HUES64 (cell line): ENCODE results near the gene UST.

Source experiments
- H3K27ac ChIP-seq: 2 replicates; pipeline ENCODE4 v1.7.0; 2013; ENCODE audit warnings: low read depth, low read length, inconsistent platforms
- H3K27me3 ChIP-seq: 2 replicates; pipeline ENCODE4 v1.6.1; 2013; ENCODE audit warnings: mild to moderate bottlenecking, low read length; ENCODE audit not compliant: insufficient read depth
- H3K36me3 ChIP-seq: 2 replicates; pipeline ENCODE4 v1.6.1; 2013; ENCODE audit warnings: mild to moderate bottlenecking, low read length; ENCODE audit not compliant: insufficient read depth
- H3K4me1 ChIP-seq: 2 replicates; pipeline ENCODE4 v1.6.1; 2013; ENCODE audit warnings: mild to moderate bottlenecking, low read length, moderate library complexity; ENCODE audit not compliant: insufficient read depth
- H3K4me3 ChIP-seq: 2 replicates; pipeline ENCODE4 v1.5.1; 2013; ENCODE audit warnings: mild to moderate bottlenecking, low read length, moderate library complexity
- H3K9ac ChIP-seq: 2 replicates; pipeline ENCODE4 v1.6.1; 2013; ENCODE audit warnings: mild to moderate bottlenecking, low read depth, low read length
- H3K9me3 ChIP-seq: 2 replicates; pipeline ENCODE4 v1.6.1; 2013; ENCODE audit warnings: low read depth, low read length; ENCODE audit not compliant: insufficient read depth
- WGBS: fragments of 150-250, 120-280 bp; methylation state at CpG from one replicate; pipeline ENCODE4 v1.1.7; 2013; ENCODE audit warnings: missing lambda C conversion rate; 5-methylcytosine and 5-hydroxymethylcytosine counted together

The UST gene

DNA sequence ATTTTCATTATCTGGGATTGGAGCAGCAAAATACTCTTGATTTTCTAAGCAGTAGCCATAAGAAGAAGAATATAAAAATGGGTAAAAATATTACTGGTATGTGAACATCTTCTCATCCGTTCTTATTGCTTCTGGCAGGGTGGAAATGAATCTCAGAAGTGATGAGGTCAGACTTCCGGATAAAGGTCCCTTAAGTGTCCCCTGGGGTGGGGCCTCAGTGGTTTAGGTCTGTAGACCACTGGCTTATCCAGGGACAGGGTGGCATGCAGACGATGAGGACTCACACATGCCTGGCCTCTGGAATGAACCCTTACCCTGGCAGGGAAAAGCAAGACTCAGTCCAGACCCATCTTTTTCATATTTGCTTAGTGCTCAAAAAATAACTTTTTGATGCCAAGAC, 143.3 kb downstream of the UST start:
- WGBS = 90% methylated on average over 3 of the region's 3 CpGs
- peaks cover 16% of the 10 kb centered on the region for H3K4me1 ChIP-seq

DNA sequence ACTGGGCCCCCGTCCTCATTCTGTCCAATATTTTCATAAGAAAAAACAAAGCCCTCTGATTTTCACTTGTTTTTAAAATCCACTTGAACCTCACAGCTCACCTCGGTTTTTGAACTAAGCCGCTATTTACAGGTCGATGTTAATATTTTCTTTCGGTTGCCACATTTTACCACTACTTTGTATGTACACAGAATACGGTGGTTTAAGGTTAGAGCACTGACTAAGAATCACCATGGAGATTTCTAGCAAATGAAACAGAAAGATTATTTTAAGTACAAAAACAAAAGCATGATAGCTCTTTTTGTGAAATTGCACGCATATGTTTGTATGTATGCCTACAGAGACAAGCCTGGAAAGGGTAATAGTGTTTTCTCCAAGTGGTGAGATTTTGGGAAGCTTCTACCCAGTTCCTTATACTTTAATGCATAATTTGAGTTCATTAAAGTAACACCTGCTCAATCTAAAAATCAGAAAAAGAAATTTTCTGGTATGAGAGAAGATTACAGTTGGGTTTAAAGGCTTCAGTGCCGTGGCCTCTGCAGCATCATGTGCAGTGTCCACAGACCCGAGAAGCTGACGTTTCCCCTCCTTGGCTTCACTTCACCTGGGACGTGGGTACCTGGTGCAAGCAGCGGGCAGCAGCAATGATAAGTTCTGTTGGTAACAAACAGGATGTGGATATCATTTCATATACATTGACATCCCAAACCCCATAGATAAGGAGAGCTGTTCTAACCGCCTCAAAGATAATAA, 144.0 kb downstream of the UST start:
- WGBS = 95% methylated on average over 12 of the region's 13 CpGs
- H3K4me3 ChIP-seq = no peak overlapping the region
- H3K27ac ChIP-seq = no peak overlapping the region
- no peak overlapping the region for H3K9ac ChIP-seq
- no peaks in the 10 kb centered on the region for H3K27me3 ChIP-seq
- H3K9me3 ChIP-seq = no peaks in the 10 kb centered on the region
- H3K4me1 ChIP-seq = peaks cover 9% of the 10 kb centered on the region; the same call in 1 of the 2 replicates
- peaks cover 37% of the 10 kb centered on the region for H3K36me3 ChIP-seq

More for the DNA sequence above, 143.3 kb downstream of the UST start:
- H3K36me3 ChIP-seq = peaks cover 35% of the 10 kb centered on the region
- no peak overlapping the region for H3K27ac ChIP-seq
- H3K9me3 ChIP-seq = no peaks in the 10 kb centered on the region
- no peak overlapping the region for H3K9ac ChIP-seq
- H3K4me3 ChIP-seq = no peak overlapping the region
- no peaks in the 10 kb centered on the region for H3K27me3 ChIP-seq

DNA sequence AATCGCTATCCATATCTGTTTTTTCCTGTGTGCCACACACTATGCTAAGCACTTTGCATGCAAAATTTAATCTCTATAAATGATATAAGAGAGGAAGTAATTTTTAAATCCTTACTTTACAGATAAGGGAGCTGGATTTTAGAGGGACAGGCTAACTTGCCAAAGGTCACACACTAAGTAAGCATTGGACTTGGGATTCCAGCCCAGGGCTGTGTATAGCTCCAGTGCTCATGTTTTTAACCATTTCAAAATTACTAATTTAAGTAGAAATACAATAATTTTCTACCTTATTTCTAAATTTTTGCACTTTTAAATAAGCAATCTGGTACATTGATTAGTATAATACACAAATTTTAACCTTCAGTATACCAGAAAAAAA, 144.6 kb downstream of the UST start:
- no peak overlapping the region for H3K9ac ChIP-seq
- no peak overlapping the region for H3K27ac ChIP-seq
- 100% methylated on average over 1 of the region's 1 CpG for WGBS
- peaks cover 3% of the 10 kb centered on the region; the same call in 1 of the 2 replicates for H3K4me1 ChIP-seq
- H3K9me3 ChIP-seq = no peaks in the 10 kb centered on the region
- H3K36me3 ChIP-seq = peaks cover 37% of the 10 kb centered on the region
- no peak overlapping the region for H3K4me3 ChIP-seq
- H3K27me3 ChIP-seq = no peaks in the 10 kb centered on the region

DNA sequence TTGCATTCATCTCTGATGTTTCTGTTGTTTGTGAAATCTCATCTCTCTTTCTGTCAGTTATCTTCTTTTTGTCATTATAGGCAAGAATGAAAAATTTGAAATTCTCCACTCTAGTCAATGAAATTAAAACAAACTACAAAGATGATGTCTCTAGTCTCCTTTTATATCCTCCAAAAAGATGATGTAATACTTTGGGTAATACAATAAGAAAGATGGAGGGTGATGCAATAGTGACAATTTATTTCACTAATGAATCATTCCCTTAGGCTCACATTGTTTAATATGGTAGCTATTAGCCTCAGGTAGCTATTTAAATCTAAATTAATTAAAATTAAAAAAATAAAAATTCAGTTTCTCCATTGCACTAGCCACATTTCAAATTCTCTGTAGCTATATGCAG, 145.4 kb downstream of the UST start:
- H3K9me3 ChIP-seq = no peaks in the 10 kb centered on the region
- no peak overlapping the region for H3K27ac ChIP-seq
- no peaks in the 10 kb centered on the region for H3K4me1 ChIP-seq
- H3K27me3 ChIP-seq = no peaks in the 10 kb centered on the region
- H3K9ac ChIP-seq = no peak overlapping the region
- H3K36me3 ChIP-seq = peaks cover 35% of the 10 kb centered on the region
- H3K4me3 ChIP-seq = no peak overlapping the region

DNA sequence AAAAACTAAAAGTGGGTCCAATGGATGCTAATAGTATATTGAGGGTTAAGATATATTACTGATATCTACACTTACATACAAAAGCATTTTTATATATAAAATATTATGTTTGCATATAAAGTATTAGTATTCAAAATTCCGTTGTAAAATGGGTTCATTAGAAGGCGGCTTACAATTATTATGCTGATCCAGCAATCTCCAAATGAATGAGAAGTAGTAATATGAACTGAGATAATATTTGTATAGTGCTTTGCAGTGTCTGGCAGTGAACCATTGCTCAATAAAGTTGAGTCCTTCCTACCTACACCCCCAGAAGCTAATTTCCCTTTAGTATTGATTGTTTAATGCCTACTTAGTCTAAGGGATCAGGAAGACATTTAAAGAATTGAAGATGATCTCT, 146.2 kb downstream of the UST start:
- Histone ChIP-seq H3K9ac (no peak overlapping the region), H3K27ac (no peak overlapping the region), H3K36me3 (peaks cover 28% of the 10 kb centered on the region), H3K9me3 (no peaks in the 10 kb centered on the region), H3K4me1 (no peaks in the 10 kb centered on the region), H3K4me3 (no peak overlapping the region), H3K27me3 (no peaks in the 10 kb centered on the region)
- 100% methylated on average over 2 of the region's 2 CpGs for WGBS

DNA sequence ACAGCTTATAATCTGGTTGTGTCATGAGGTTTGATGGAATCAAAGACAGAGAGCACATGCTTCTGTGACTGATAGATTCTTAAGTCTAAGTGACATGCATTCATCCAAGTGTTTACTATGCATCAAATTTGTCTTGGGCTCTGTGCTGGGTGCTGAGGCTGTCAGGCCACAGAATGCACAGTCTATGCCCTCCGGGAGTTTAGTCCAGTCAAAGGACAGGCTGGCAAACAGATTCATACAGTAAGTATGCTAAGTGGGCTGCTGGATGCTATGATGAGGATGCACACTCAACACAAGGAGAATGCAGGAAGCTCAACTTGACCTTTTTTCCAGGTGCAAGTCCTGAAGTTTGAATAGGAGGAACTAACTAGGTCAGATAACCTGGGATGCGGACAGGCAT, 146.7 kb downstream of the UST start:
- H3K4me1 ChIP-seq = no peaks in the 10 kb centered on the region
- WGBS = 96% methylated on average over 2 of the region's 2 CpGs
- H3K9ac ChIP-seq = no peak overlapping the region

DNA sequence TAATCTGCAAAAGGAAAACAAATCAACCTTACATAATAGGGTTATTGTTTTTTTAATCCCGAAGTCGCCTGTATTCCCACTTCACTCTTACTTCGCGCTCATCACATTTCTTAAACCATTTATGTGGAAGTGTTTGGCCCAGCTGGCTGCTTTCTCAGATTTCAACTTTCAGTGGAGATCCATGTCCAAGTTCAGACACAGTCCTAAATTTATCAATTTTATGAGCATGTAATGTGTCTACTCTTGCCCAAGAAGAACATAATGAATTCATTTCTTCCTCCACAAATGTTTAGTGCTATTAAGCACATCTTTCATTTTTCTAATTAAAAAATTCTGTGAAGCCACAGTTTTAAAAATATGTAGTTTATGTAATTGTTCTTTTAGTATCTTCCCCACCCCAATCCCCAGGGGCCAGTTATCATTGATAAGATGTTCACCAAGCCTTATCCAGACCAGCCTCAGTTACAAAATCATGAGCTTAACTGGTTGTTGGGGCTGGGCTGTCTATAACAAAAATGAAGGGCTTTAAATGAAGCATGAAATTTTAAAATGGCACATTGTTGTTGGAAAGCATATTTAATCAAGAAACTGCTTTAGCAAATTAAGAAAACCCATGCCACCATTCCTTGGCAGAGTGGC, 151.7 kb downstream of the UST start:
- H3K27ac ChIP-seq = no peak overlapping the region
- 95% methylated on average over 4 of the region's 4 CpGs for WGBS

More for the DNA sequence above, 146.7 kb downstream of the UST start:
- peaks cover 25% of the 10 kb centered on the region for H3K36me3 ChIP-seq
- no peak overlapping the region for H3K4me3 ChIP-seq
- H3K27ac ChIP-seq = no peak overlapping the region
- no peaks in the 10 kb centered on the region for H3K27me3 ChIP-seq
- no peaks in the 10 kb centered on the region for H3K9me3 ChIP-seq

DNA sequence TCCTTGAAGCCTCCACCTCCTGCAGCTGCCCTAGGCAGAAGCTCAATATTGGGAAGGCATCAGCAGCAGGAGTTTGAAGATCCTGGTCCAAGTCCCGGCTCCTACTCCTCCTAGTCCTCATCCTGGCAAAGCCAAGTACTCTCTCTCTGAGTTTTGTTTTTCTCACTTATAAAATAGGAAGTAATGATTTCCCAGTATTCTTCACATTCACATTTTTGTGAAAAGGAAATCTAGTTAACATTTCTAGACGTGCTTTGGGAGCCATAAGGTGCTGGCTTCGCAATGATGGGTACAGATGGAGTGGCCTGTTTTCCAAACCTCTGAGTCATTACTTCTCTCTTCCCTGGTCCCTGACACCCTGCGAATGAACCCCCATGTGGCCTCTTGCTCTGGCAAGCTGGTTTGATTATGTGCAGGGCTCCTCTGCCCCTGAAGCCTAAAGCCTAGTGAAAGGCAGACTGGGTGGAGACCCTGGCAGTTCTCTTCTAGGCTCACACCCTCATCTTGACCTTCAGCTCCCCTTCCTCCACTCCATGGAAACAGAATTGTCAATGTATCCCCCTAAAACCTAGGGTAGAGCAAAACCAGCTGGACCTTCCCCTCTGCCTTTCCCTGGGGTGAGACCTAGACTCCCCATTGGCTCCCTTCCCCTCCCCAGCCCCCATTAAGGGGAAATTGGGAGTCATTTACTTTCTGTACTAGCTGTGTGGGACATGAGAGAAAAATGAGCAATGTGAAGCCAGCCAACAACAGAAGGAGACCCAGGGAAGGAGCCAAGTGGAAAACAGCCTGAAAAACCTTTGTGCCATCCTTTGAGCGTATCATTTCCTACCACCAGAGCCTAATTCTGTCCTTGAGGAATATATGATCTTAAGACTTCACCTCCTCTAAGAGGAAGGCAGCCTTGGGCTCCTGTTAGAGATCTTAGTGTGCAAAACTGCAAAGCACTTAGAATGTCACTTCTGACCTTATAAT, 158.4 kb downstream of the UST start:
- peaks cover 9% of the 10 kb centered on the region; the same call in 1 of the 2 replicates for H3K4me1 ChIP-seq
- H3K4me3 ChIP-seq = no peak overlapping the region
- H3K27me3 ChIP-seq = no peaks in the 10 kb centered on the region
- H3K27ac ChIP-seq = no peak overlapping the region
- no peaks in the 10 kb centered on the region for H3K9me3 ChIP-seq
- 0 out of 2 replicates have a peak, but pooled peaks cover 3% of the 10 kb centered on the region for H3K36me3 ChIP-seq
- WGBS = 81% methylated on average over 5 of the region's 5 CpGs
- H3K9ac ChIP-seq = no peak overlapping the region

More for the DNA sequence above, 151.7 kb downstream of the UST start:
- no peaks in the 10 kb centered on the region for H3K9me3 ChIP-seq
- no peak overlapping the region for H3K9ac ChIP-seq
- peaks cover 15% of the 10 kb centered on the region; the same call in 1 of the 2 replicates for H3K36me3 ChIP-seq
- H3K4me1 ChIP-seq = no peaks in the 10 kb centered on the region
- H3K4me3 ChIP-seq = no peak overlapping the region
- H3K27me3 ChIP-seq = no peaks in the 10 kb centered on the region

DNA sequence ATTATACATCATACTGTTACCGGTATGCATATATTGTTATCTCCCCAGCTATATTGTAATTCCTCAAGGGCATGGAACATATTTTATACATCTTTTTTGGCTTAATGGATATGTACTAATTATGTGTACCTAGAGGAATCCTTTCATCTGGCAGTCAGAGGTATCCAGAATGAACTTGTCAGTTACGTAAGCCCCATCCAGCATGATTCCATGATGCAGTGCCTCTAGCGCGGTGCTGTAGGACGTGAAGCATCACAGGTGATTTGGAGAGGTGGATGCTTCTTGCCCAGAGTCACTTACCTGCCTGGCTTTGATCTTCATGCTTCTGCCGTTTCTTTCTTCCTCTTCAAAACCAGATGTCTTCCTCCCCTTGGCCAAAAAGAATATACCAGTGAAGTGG, 159.1 kb downstream of the UST start:
- 96% methylated on average over 5 of the region's 6 CpGs for WGBS
- no peaks in the 10 kb centered on the region for H3K9me3 ChIP-seq
- H3K27me3 ChIP-seq = no peaks in the 10 kb centered on the region
- H3K9ac ChIP-seq = no peak overlapping the region
- 0 out of 2 replicates have a peak, but pooled peaks cover 1% of the 10 kb centered on the region for H3K36me3 ChIP-seq
- H3K27ac ChIP-seq = no peak overlapping the region
- H3K4me1 ChIP-seq = peaks cover 9% of the 10 kb centered on the region; the same call in 1 of the 2 replicates
- H3K4me3 ChIP-seq = no peak overlapping the region

DNA sequence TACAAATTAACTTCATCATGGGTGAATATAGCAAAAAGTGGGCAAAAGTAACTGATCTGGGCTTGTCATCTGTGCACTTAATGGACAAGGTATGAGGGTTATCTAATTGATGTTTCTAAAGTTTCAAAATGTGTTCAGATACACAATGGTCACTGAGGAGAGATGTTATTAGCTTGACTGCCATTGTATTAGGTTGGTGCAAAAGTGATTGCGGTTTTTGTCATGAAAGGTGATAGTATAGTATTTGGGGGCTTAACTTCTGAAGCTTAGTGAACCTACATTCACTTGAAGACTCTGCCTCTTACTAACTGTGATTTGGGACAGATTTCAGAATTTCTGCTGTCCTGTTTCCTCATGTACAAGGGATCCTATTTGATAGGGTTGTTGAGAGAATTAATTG, 159.6 kb downstream of the UST start:
- peaks cover 9% of the 10 kb centered on the region; the same call in 1 of the 2 replicates for H3K4me1 ChIP-seq
- 100% methylated on average over 1 of the region's 1 CpG for WGBS

More for the DNA sequence above, 159.6 kb downstream of the UST start:
- no peak overlapping the region for H3K9ac ChIP-seq
- H3K9me3 ChIP-seq = no peaks in the 10 kb centered on the region
- H3K36me3 ChIP-seq = no peaks in the 10 kb centered on the region
- H3K27ac ChIP-seq = no peak overlapping the region
- no peaks in the 10 kb centered on the region for H3K27me3 ChIP-seq
- no peak overlapping the region for H3K4me3 ChIP-seq
